WI38 (cell line): ENCODE data around the gene TCAP.

ENCODE experiments used
- H3K4me3 ChIP-seq: 2 replicates; pipeline ENCODE4 v1.5.1; 2011; ENCODE audit warnings: low read depth, mild to moderate bottlenecking, control low read depth, low read length
- TF ChIP-seq, protein P1 (sequence below): IDR thresholded peaks from 2 replicates; pipeline ENCODE4 v1.5.1; 2012; ENCODE audit warnings: low read depth, mild to moderate bottlenecking, control low read depth, low read length

TCAP gene

DNA sequence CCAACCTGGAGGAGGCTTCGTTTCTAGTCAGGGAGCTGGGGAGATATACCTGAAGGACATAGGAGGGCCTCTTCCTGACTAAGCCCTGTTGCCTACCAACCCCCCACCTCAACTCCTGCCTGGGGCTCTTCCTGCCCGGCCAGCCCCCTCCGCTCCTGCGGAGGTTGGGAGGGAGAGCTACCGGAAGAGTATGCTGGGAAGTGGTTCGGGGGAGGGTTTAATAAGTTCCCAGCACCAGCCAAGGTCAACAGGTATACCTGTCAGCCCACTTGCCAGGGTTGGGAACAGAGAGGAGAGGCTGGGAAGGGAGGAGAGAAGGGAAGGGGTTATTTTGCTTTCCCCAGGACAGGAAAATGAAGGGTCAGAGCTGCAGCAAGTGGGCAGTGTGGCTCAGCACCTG lies 33.7 kb upstream of the TCAP start:
- TF ChIP-seq, protein P1, sequence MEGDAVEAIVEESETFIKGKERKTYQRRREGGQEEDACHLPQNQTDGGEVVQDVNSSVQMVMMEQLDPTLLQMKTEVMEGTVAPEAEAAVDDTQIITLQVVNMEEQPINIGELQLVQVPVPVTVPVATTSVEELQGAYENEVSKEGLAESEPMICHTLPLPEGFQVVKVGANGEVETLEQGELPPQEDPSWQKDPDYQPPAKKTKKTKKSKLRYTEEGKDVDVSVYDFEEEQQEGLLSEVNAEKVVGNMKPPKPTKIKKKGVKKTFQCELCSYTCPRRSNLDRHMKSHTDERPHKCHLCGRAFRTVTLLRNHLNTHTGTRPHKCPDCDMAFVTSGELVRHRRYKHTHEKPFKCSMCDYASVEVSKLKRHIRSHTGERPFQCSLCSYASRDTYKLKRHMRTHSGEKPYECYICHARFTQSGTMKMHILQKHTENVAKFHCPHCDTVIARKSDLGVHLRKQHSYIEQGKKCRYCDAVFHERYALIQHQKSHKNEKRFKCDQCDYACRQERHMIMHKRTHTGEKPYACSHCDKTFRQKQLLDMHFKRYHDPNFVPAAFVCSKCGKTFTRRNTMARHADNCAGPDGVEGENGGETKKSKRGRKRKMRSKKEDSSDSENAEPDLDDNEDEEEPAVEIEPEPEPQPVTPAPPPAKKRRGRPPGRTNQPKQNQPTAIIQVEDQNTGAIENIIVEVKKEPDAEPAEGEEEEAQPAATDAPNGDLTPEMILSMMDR = no peak
- no peak overlapping the region for H3K4me3 ChIP-seq

DNA sequence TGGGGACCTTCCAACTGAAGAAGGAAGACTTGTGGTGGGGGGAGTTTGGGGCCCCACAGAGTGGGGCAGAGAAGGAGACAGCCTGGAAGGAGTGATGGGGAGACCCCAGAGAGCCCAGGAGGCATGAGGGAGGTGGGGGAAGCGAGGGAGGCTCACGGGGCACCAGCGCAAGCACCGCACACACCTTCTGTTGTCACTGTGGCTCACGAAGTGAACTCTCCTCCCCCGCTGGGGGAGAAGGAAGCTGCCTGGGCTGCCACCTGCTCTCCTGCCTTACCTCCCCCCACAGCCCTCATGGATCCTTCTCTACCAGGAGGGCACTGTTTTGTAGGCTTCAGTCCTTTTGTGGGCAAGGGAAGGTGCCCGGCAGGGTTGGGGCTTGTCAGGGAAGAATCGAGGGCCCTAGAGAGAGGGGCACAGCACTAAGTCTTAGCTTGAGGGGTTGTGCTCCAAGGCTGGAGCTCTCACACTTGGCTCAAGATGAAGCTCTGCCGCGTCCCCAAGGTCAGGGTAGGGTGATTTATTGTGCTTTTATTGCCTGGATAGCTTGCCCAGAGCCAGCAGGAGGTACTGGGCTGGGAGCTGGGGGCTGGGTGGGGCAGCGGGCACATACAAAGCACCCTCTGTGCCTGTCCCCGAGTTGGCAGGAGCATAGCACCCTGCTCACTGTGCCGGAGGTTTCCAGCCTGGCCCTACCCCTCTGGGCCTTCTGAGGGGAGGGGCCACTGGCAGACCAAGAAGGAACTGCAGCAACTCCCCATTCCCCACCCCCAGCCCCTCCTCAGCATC lies 32.8 kb upstream of the TCAP start:
- no peak overlapping the region for H3K4me3 ChIP-seq

DNA sequence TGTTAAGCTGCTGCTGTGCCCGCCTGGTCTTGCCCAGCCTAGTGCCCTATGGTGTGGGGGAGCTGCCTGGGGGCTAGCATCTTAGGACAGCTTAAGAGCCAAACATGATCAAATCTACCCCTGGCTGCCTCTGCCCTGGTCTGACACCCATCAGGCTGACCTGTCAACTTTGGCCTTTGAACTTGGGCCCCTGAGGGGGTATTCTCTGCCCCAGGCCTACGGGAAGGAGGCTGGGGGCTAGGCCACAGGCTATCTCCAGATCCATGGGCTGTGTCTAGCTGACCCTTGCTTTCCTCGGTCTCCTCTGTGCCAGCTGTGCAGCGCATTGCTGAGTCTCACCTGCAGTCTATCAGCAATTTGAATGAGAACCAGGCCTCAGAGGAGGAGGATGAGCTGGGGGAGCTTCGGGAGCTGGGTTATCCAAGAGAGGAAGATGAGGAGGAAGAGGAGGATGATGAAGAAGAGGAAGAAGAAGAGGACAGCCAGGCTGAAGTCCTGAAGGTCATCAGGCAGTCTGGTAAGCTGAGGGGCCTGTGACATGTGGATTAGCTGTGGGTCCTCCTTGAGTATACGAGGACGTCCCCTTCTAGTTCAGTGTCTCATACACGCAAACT lies 31.5 kb upstream of the TCAP start:
- TF ChIP-seq, protein P1 = no peak

More for the DNA sequence above, 32.8 kb upstream of the TCAP start:
- TF ChIP-seq, protein P1 = no peak

DNA sequence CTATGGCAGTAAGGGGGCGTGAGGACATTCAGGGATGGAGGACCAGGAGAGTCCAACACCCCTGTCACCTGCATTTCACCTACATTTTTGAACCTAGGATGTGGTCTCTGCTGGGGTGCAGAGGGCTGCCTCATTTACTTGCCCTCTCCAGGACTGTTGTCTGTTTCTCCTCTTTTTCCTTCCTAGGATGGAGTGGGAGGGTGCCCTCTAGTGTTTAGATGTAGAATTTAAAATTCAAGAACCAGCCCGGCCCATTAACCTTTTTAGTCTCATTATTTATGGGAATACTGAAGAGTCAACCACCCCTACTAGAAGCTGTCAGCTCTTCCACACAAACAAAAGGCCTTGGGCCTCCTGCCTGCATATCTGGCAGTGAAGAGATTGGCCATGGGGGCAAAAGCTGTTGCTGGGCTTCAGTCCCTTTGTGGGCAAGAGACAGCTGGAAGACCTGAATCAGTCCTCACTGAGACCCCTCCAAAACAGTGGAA lies 30.7 kb upstream of the TCAP start:
- TF ChIP-seq, protein P1 = peak; percentile 72
- no peak overlapping the region for H3K4me3 ChIP-seq

More for the DNA sequence above, 31.5 kb upstream of the TCAP start:
- no peak overlapping the region for H3K4me3 ChIP-seq

DNA sequence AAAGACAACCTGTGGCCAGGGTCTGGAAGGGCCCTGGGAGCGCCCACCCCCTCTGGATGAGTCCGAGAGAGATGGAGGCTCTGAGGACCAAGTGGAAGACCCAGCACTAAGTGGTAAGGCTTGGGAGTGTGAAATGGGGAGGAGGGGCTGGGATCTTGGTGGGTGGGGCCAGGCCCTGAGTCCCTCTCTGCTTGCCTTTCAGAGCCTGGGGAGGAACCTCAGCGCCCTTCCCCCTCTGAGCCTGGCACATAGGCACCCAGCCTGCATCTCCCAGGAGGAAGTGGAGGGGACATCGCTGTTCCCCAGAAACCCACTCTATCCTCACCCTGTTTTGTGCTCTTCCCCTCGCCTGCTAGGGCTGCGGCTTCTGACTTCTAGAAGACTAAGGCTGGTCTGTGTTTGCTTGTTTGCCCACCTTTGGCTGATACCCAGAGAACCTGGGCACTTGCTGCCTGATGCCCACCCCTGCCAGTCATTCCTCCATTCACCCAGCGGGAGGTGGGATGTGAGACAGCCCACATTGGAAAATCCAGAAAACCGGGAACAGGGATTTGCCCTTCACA lies 29.5 kb upstream of the TCAP start:
- no peak overlapping the region for H3K4me3 ChIP-seq
- TF ChIP-seq, protein P1 = no peak

DNA sequence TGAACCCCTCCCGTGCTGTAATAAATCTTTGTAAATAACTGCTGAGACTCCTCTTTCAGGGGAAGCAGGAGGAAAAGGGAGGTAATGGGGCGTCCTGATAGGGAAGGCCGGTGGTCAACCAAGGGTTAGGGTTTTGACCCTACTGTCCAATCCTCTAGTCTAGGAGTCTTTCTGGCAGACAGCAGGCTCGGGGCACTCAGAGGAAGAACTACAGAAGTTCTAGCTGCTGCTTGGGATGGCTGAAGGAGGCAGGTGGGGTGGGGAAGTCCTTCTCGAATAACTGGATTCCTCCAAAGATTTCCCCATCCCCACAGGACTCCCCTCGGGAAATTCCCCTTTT lies 28.6 kb upstream of the TCAP start:
- H3K4me3 ChIP-seq = peak overlapping the region; percentile 72
- TF ChIP-seq, protein P1 = no peak
